Kidney capillary endothelial cell (primary cell): ENCODE data around the gene MAD1L1.

Source experiments
- DNase-seq: peaks from one replicate; pipeline ENCODE4 v3.0.0-alpha.2; 2018; ENCODE audit warnings: low spot score

Gene MAD1L1

DNA sequence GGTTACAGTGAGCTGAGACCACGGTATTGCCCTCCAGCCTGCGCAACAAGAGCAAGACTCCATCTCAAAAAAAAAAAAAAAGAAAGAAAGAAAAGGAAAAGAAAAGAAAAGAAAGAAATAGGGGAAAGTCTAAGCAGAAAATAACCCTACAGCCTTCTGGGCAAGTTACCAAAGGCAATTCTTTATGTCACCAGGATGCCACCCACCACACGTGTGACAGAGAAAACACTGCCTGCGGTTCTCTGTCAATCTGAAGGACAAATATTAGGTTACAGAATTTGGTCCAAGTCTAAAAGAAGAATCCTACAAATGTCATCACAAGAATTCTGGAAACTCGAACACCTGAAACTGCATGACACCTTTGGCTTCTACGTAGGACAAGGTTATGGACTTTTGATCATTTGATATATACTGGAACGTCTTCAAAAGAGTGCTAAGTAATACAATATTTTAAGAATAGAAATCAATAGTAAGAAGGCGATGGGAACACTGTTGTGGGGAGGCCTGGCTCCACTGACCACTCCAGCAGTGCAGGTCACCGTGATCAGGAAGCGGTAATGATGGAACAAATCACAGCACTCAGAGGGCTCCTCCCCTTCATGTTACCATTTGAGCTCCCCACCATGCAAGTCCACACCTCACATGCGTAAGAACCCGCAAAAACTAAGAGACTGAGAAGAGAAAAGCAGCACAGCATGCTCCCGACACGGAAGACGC, 75.8 kb downstream of the MAD1L1 start:
- DNase-seq, result no peak

DNA sequence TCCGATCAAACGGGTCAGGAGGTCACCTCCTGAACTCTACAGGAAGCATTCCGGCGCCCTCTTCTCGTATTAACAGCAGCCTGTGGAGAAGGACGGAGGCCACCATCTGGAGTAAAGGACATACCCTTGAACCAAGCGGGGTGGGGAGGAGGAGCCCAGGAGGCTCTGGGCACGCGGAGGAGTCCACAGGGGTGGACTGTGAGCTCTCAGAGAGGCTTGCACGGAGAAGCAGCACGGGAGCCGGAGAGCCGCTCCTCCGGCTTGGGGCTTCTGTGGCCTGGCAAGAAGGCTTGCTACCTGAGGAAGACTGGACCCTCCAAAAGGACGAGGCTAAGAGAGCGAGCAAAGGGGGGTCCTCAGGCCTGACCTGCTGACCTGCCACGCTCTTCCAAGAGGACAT, 77.9 kb downstream of the MAD1L1 start:
- DNase-seq, result no peak

DNA sequence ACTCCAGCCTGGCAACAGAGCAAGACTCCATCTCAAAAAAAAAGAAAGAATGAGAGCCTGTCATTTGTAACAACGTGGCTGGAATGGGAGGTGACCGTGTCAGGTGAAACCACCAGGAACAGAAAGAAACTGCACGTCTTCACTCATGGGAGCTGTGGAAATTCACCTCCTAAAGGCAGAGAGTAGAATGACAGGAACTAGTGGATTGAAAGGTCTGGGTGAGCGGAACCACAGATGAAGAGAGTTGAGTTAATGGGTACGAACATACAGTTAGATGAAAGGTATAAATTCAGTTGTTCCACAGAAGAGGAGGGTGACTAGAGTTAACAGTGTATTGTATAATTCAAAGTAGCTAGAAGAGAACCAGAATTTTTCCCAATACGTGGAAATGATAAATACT, 78.6 kb downstream of the MAD1L1 start:
- no peak for DNase-seq

DNA sequence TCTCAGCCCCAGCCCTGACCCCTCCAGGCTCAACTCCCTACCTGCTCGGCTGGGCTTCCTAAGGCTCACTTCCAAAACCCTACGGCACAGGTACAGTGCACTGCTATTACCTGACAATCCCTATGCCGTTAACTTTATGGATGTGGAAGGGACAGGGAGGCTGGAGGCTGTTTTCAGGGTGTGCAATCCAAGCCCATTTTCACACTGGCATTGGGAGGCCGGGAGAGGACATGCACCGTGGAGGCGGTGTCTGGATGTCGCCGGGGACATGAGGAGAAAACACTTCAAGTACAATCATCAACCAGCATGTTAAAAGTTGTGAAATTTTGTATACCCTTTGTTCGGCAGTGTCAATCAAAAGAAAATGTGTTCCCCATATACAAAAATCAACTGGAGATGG, 80.1 kb downstream of the MAD1L1 start:
- DNase-seq, result no peak

DNA sequence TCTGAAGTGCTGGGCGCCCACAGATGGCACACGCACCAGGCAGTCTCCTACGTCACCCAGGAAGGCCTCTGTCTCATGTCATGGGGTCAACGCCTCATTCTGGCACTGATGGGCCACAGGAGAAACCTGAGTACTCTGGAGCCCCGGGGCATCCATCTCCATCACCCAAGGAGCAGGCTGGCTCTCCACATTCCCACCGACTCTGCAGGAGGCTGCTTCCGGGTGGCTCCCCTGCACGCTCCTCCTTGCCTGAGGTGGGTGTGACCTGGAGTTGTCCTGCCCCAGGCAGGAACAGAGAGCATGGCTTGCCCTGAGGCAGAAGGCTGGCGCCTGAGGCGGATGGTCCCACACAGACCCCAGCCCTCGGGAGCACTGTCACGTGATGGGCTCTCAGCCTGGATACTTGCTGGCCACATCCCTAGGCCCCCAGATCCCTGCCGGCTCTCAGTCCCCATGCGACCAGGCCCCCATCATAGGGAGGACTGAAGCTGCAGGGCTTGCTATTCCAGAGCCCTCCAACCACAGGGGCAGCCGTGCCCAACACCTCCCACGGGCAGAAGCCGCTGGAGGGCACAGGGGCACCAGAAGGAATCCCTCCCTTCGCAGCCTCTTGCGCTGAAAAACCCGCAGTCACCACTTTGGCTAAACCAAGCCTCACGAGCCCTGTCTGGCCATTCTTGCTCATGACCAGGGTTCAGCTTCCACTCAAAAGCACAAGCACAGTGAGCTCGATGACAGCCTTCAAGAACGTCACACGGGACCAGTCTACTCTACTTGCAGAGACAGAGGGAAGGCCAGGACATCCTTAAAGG, 80.7 kb downstream of the MAD1L1 start:
- no peak for DNase-seq

DNA sequence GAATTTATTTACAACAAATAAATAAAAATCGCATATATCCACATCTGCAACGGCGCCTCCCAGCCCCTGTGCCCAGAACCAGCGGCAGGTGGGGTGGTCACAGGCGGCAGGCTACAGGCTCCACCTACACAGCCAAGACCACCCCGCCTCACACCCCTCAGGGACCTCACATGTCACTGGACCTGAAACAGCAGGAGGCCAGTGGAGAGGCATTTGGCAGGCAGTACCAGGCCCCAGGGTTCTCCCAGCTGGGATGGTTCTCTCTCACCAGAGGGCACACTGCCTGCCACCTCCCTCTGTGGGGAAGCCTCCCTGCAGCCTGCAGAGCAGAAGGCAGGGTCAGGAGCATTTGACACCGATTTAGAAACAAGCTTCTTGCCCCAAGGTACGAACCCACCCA, 81.5 kb downstream of the MAD1L1 start:
- no peak for DNase-seq

DNA sequence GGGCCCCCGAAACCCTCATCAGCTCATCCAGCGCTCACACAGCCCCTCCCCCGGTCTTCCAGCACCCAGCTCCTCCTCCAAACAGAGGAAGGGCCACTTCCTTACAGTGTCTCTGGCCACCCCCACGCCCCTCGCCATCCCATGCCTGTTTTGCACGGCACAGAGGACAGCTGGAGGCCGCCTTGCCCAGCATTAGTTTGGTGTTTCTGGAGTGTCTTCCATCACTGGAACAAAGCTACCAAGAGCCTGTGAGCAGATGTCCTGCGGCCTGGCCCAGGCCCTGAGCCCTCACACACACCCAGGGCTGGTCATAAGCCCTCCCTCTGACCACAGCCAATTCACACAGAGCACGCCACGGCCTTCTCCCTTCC, 82.3 kb downstream of the MAD1L1 start:
- no peak for DNase-seq

DNA sequence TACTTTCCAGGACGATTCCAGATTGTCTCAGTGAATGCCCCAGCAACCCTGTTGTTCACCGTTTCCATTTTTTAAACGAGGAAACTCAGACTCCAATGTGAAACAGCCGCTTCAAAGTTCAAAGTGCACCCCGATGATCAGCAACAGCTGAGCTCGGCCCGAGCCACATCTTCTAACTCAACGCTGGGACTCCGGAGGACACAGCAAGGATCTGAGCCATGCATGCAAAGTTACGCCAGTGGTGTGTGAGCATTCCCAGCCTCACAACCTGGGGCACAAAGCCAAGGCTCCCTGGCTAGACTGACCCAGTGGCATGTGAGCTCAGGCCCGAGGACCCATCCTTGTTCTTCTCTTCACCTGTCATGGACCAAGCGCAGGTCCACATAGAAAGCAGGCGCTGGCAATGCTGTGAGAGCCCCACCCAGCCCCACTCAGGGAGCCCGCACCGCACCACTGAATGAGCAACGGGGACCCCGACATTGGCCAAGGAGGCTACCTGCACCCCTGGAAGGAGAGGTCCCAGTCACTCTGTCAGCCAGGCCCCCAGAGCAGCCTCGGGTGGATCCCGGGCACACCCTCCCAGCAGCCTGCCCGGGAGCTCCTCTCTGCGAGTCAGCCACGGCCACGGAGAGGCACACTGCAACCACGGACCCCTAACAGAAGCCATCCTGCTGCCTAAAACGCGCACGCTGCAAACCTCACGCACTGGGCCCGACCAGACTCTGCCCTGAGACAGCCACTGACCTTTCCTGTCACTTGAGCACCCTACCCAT, 82.9 kb downstream of the MAD1L1 start:
- DNase-seq, result no peak

DNA sequence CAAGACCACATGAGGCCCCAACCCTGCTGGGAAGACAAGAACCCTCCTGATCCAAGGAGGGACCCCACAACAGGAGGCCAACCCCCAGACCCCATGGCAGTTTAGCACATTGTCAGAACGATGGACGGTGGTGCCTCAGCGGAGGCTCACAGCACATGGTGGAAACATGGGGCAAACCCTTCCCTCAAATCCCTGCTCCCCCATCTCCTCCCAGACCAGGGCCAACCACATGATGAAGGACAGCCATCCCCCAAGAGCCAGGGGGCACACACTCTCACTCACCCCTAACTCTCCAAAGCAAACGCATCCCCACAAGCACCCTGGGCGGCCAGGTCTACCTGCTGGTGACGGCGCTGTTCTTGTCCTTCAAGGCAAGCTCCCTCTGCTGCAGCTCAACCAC, 83.9 kb downstream of the MAD1L1 start:
- DNase-seq, result no peak

DNA sequence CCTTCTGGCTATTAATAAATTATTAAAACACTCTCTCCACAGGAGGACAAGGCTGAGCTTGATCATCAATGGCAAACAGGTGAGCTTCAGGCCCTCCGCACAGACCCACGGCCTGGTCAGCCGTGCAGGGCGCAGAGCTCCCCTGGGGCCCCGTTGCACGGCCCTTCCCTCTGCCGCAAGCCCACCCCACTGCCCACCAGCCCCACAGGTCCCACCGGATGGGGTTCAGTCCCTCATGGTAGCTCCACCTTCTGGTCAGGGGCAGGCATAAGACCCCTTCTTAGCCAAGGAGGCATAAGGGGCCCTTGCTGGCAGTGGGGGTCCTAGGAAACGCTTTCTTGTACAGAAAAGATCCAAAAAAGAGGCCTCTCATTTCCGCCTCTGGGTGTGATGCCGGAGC, 84.6 kb downstream of the MAD1L1 start:
- no peak for DNase-seq

DNA sequence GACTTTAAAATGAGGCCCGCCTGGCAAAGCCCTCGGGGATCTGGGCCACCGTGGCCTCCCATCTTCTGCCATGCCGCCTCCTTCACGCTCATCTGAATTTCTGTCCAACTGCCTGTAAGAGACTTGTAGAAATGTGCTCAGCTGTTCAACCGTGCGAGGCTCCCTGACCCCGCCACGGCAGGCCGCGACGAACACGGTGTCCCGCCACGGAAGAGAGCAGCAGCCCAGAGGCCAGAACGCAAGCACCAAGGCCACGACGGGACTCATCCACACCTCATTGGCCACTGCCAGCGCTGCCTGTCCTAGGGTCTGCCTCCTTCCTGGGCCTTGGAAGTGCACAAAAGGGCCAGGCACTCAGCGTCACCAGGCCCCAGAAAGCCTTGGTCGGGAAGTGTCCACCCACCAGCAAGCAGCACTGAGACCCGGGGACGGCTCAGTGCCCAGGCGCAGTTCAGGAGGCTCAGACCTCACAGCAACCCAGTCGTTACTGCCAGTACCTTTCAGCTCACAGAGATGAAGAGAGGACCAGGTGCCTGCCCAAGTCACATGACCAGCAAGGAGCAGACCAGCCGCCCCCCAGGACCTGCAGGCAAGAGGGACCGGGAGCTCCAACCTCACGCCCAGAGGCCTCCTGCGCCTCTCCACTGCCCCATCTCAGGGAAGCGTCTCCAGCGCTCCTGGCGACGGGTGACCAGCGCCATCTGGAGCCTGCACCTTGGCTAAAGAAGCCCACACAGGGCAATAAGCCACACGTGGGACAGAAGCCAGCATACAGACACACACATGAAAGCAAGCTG, 85.9 kb downstream of the MAD1L1 start:
- DNase-seq, result no peak

DNA sequence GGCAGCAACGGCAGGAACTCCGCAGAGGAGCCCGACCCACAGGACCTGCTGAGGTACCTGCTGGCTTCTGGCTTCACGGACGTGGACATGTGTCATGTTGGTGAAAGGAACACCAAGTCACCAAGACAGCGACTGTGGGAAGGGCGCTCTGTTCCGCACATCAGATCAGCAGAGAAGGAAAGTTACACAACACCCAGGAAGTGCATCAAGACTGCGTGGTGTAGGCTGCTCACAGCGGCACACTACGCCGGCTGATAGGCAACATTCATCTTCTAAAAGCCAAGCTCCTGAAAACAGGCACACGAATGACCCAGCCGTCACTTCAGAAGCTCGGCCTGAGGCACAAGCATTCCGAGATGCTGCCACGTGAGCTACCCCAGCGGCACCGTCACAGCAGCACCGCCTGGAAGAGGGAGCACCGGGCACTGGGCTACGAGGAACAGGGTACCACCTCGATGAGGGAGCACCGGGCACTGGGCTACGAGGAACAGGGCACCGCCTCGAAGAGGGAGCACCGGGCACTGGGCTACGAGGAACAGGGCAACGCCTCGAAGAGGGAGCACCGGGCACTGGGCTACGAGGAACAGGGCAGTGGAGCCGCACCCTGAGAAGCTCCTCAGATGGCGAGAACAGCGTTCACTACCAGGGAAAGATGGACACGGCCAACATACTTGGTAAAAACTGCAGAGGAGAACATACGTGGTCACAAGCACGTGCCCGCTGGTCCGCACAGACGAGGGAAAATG, 86.7 kb downstream of the MAD1L1 start:
- no peak for DNase-seq

DNA sequence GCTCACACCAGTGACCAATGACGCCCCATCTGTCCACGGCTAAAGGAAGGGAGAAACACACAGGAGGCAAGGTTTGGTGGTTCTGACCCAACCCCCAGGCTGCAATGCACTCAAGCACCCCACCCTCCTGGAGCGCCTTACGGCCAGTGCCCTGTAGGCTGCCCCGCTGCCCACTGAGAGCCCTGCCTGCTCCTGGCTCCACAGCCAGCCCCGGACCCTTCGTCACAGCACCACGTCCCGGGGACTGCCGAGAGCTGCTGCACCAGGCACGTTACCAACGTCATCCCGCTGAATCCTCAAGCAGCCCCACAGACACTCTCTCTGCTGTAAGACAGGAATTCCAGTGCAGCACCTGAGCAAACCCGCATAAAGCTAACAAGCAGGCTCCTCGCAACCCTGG, 87.8 kb downstream of the MAD1L1 start:
- DNase-seq, result no peak

DNA sequence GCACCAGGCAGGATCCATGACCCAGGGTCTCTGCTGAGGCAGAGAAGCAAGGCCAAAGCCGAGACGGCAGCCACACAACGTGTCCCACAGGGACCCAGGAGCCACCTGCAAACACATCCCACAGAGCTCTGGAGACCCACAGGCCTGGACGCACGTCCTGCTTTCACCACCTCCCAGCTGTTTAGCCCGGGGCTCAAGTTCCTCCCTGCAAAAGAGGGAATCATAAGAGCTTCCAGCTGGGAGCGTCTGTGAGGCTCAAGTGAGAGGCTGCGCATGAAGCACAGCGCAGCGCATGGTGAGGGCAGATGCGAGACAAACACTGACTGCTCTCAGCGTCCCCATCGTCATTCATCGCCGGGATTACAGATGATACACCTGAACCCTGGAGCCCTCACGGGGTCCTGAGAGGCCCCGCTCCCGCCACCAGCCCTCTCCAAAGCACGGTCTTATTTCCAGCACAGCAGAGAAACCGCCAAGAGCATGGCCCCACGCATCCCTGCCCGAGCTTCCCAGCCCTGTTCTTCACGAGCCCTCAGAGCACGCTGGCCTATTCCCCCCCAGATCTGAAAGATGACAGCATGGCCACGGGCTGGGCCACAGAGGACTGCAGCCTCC, 88.7 kb downstream of the MAD1L1 start:
- no peak for DNase-seq

DNA sequence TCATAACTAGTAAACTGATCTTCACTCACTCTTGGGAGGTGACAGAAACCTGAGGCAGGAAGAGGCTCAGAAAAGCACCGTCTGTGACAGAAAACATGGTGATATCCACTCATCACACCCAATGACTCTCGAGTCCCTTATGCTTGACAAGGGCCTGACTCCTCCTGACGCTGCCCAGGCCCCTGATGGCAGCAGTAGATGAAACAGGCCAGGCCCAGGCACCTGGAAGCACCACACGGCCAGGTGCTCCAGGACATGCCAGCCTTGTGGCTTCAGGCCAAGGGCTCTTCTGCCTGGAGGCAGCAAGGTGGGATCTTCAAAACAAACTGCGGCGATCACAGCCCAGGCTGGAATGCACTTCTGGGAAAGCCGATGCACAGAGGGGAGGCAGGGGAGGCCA, 89.3 kb downstream of the MAD1L1 start:
- no peak for DNase-seq

DNA sequence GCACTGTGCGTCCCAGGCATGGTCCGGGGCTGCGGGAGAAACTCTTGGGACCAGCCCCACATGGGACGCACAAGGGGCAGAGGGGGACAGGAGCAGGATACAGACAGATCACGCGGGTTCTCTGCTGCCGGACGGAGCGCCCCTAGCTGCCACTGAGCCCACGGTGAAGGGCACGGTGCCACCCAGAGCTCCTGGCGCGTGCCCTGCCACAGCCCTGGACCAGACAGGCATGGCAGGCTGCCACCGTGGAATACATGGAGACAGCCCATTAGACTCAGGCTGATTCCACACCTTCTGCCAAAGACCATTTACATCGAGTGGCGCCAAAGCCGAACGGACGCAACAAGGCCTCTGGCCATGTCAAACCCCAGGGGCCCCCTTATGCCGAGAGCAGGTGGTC, 90.4 kb downstream of the MAD1L1 start:
- no peak for DNase-seq

DNA sequence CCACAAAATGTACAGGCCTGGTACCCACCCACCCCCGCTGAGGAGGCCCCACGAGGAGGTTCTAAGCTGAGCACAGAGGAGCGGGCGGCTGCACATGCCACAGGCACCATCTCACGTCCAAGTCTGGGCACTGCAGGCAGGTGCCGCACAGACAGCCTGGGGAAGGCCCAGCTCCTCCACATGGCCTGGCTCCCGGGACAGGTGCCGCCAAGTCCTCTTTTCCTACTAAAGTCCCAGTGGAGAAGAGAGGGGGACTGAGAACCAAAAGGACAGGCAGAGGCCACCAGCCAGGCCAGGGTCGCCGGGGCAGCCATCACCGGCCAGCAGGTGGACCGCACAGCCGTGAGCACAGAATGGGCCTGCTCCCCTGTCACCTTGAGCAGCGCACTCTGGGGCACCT, 91.1 kb downstream of the MAD1L1 start:
- DNase-seq, result no peak

DNA sequence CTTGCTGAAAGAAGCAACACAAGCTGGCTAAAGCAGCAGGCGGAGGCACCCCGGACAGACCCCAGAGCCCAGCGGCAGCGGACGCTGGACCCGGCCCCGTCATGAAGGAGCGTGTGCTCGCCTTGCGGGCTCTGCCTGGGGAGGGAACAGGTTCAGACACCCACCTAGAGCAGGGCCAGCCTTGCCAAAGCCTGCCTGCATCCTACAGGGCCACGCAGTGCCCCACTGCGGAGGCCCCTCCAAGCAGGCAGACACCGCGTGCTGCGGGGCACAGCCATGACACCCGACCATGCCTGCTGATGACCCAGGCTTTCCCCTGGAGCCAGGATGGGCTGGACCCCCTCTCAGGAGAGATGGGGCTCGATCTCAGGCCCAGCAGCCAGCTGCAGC, 91.7 kb downstream of the MAD1L1 start:
- no peak for DNase-seq

DNA sequence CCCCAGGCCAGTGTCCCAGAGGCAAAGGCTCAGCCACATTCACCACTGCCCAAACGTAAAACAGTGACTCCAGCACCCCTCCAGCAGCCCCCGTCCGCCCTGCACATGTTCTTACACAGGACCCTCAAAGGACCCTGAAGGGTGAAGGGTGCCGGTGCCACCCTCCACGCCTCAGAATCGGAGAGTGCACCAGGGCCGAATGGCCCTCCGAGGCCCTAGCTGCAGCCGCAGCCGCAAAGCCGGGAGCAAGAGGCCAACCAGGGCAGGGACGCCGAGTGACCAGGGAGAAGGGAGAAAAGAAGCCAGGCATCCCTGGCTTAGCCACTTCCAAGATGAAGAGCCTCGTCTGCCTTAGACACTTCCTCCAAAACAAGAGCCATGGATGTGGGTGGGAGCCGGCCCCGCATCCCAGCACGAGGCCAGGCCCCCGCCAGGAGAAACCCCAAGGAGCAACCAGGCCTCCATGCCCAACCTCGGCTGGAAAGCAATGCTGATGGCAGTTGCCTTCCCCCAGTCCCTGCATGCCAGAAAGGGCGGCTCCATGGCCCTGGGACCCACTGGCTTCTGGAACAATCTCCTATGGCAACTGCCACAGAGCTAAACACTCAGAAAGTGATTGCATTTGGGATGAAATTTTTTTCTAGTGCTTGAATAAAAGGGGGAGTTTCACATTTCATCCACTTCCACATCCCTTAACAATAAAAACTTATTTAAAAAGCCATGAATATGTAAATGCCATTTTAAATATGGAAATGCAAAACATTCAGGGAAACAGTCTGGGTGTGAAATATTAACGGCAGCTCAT, 92.3 kb downstream of the MAD1L1 start:
- no peak for DNase-seq

DNA sequence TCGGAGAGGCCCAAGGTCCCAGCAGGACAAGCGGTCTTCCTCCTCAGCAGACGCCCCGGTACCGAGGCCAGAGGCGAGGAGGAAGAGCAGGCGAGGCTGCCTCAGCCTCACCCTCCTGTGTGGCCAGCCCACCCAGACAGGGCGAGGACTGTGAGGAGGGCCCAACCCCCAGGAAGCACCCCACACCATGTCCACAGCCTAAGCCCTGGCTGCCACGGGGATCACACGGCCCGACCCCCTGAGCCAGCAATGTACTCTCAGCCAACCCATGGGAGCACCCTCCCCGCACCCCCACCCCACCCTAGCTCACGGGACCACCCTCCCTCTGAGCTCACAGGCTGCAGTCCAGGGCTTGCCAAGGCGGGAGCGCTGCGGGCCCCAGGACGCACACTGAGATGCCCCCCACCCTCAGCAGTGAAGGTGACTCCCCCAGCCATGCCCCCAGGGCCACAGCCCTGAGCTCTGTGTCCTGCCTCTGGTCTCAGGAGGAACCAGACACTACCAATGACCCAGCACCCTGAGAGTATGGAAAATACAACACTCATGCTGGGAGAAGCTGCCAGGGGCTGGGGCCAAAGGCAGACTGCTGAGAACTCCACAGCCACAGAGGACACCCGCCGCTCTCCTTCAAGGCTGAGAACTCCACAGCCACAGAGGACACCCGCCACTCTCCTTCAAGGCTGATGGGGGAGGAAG, 93.6 kb downstream of the MAD1L1 start:
- no peak for DNase-seq
